Neuronal stem cell (in vitro differentiated cells): ENCODE results near the gene SMYD3.

Experiments
- DNase-seq: peaks from one replicate; pipeline ENCODE4 v3.0.0-alpha.2; 2013; ENCODE audit warnings: low spot score
- H2AFZ ChIP-seq: one replicate; pipeline ENCODE4 v1.6.1; 2013; ENCODE audit warnings: mild to moderate bottlenecking, low read length, inconsistent platforms
- H2AK5ac ChIP-seq: 2 replicates; pipeline ENCODE4 v1.6.1; 2013; ENCODE audit warnings: low read depth, mild to moderate bottlenecking, inconsistent platforms, low read length, moderate library complexity, mixed read lengths
- H2BK120ac ChIP-seq: 2 replicates; pipeline ENCODE4 v1.6.1; 2013; ENCODE audit warnings: low read depth, mild to moderate bottlenecking, inconsistent platforms, low read length, moderate library complexity, mixed read lengths
- H2BK12ac ChIP-seq: one replicate; pipeline ENCODE4 v1.6.1; 2013; ENCODE audit warnings: low read length, inconsistent platforms
- H2BK15ac ChIP-seq: 2 replicates; pipeline ENCODE4 v1.6.1; 2013; ENCODE audit warnings: mild to moderate bottlenecking, low read length, inconsistent platforms, mixed read lengths
- H2BK5ac ChIP-seq: one replicate; pipeline ENCODE4 v1.6.1; 2013; ENCODE audit warnings: inconsistent platforms, mild to moderate bottlenecking, low read length, moderate library complexity
- H3K14ac ChIP-seq: one replicate; pipeline ENCODE4 v1.6.1; 2013; ENCODE audit warnings: low read length, inconsistent platforms
- H3K18ac ChIP-seq: 2 replicates; pipeline ENCODE4 v1.6.1; 2013; ENCODE audit warnings: low read length, inconsistent platforms
- H3K23ac ChIP-seq: 2 replicates; pipeline ENCODE4 v1.6.1; 2013; ENCODE audit warnings: low read depth, mild to moderate bottlenecking, mixed read lengths, low read length, inconsistent platforms; ENCODE audit not compliant: poor library complexity
- H3K27ac ChIP-seq: replicated peaks from 3 replicates; pipeline ENCODE4 v1.5.1; 2013; ENCODE audit warnings: low read length, inconsistent platforms
- H3K27me3 ChIP-seq, 3 experiments: 2 replicates each; pipeline ENCODE4 v1.6.1; 2013; ENCODE audit warnings: low read length in 3 of 3, mild to moderate bottlenecking in 2 of 3, inconsistent platforms in 1 of 3, low read depth in 1 of 3, mixed read lengths in 1 of 3, moderate library complexity in 1 of 3; ENCODE audit not compliant: control insufficient read depth in 3 of 3, insufficient read depth in 3 of 3
- H3K36me3 ChIP-seq, 2 donors: replicated peaks in 1 of 2; 2 replicates each; pipeline ENCODE4 v1.6.1; 2013; ENCODE audit warnings: low read length in 2 of 2; ENCODE audit not compliant: control insufficient read depth in 2 of 2, insufficient read depth in 2 of 2
- H3K4ac ChIP-seq: 2 replicates; pipeline ENCODE4 v1.6.1; 2013; ENCODE audit warnings: inconsistent platforms, mild to moderate bottlenecking, low read length, moderate library complexity
- H3K4me1 ChIP-seq, 2 donors: 1 replicate in 1 of 2; 2 replicates in 1 of 2; pipeline ENCODE4 v1.6.1; 2013; ENCODE audit warnings: low read length in 2 of 2, low read depth in 1 of 2; ENCODE audit not compliant: control insufficient read depth in 2 of 2, insufficient read depth in 1 of 2
- H3K4me2 ChIP-seq: one replicate; pipeline ENCODE4 v1.6.1; 2013; ENCODE audit warnings: mild to moderate bottlenecking, low read length, inconsistent platforms; ENCODE audit not compliant: insufficient read depth, poor library complexity, severe bottlenecking
- H3K4me3 ChIP-seq, 2 donors: 2 replicates each; pipeline ENCODE4 v1.5.1; 2013; ENCODE audit warnings: low read length in 2 of 2, mild to moderate bottlenecking in 2 of 2, inconsistent platforms in 1 of 2, moderate library complexity in 1 of 2
- H3K79me1 ChIP-seq: one replicate; pipeline ENCODE4 v1.6.1; 2013; ENCODE audit warnings: low read depth, mild to moderate bottlenecking, inconsistent platforms, low read length, moderate library complexity
- H3K9ac ChIP-seq: one replicate; pipeline ENCODE4 v1.6.1; 2013; ENCODE audit warnings: mild to moderate bottlenecking, low read depth, low read length, inconsistent platforms; ENCODE audit not compliant: poor library complexity
- H3K9me3 ChIP-seq, 2 donors: replicated peaks in 1 of 2; 2 replicates each; pipeline versions ENCODE3 to v1.6.1; 2013; ENCODE audit warnings: low read length in 2 of 2, mild to moderate bottlenecking in 2 of 2, inconsistent platforms in 1 of 2, low read depth in 1 of 2, mixed read lengths in 1 of 2, moderate library complexity in 1 of 2; ENCODE audit not compliant: control insufficient read depth in 2 of 2, insufficient read depth in 1 of 2
- H4K8ac ChIP-seq: one replicate; pipeline ENCODE4 v1.6.1; 2013; ENCODE audit warnings: low read depth, mild to moderate bottlenecking, inconsistent platforms, low read length, moderate library complexity
- H4K91ac ChIP-seq: one replicate; pipeline ENCODE4 v1.6.1; 2013; ENCODE audit warnings: low read length, low read depth, mild to moderate bottlenecking, inconsistent platforms; ENCODE audit not compliant: poor library complexity
- WGBS, 2 donors: extraction: QIAGEN DNeasy Blood & Tissue Kit; methylation state at CpG; one replicate each; pipeline ENCODE4 v1.1.7; 2013; ENCODE audit warnings: missing lambda C conversion rate in 2 of 2, mixed read lengths in 1 of 2; ENCODE audit not compliant: insufficient read length in 2 of 2, insufficient replicate concordance in 1 of 2; ENCODE audit errors: extremely low coverage in 2 of 2; 5-methylcytosine and 5-hydroxymethylcytosine counted together

The SMYD3 gene

DNA sequence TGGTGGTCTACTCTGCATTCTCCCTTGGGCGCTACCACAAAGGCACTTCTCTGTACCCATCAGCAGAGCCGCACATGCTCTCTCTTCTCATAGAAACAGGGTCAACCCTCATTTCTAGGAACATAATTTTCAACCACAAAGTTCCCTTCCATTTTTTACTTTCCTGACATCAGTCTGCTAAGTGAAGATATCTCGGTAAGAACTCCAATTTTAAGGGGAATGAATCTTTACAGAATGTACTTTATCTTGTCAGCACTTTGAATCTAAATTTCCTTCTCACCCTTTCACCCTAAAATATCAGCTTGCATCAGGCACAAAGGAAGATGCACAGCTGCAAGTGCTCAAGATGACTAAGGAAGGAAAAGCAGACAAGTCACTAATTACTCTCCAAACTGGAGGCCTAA lies 545.9 kb downstream of the SMYD3 start:
- H3K4ac ChIP-seq = no peak overlapping the region
- DNase-seq = no peak

DNA sequence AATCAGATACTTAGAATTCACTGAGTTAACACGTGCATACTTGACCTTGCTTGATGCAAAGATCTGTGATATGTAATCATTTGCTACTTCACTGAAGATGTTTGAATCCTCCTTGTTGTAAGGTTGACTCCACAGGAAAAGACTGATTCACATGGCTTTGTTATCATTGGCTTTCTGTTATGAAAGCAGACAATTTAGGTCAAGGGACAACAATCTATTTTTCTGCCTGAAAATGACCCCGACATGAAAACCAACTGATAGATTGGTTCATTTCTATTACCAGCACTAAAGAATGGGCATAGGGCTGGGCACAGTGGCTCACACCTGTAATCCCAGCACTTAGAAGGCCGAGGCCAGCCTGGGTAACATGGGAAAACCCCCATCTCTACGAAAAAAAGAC lies 546.9 kb downstream of the SMYD3 start:
- no peak overlapping the region for H4K8ac ChIP-seq
- no peak overlapping the region for H2BK5ac ChIP-seq
- H3K14ac ChIP-seq = no peak overlapping the region
- H3K36me3 ChIP-seq = no peaks in the 10 kb centered on the region
- no peak overlapping the region for H2BK15ac ChIP-seq
- peaks cover 0 to 4% of the 10 kb centered on the region in 2 donors for H3K9me3 ChIP-seq
- no peaks in the 10 kb centered on the region for H3K27me3 ChIP-seq
- H3K79me1 ChIP-seq = no peaks in the 10 kb centered on the region
- WGBS, 2 donors = no CpG with 5 or more reads among the region's 4 CpGs
- H3K4ac ChIP-seq = no peak overlapping the region
- H3K18ac ChIP-seq = no peak overlapping the region
- H3K9ac ChIP-seq = no peak overlapping the region
- no peak overlapping the region for H2BK12ac ChIP-seq
- H2BK120ac ChIP-seq = no peak overlapping the region
- no peak overlapping the region for H2AK5ac ChIP-seq
- no peak for DNase-seq
- H2AFZ ChIP-seq = no peak overlapping the region
- no peak overlapping the region for H3K23ac ChIP-seq
- H3K4me3 ChIP-seq = no peak overlapping the region
- H3K4me2 ChIP-seq = no peak overlapping the region
- no peak overlapping the region for H3K27ac ChIP-seq
- H3K4me1 ChIP-seq = peaks cover 0 to 3% of the 10 kb centered on the region in 2 donors
- H4K91ac ChIP-seq = no peak overlapping the region

More for the DNA sequence above, 545.9 kb downstream of the SMYD3 start:
- Histone ChIP-seq H3K4me3 (no peak overlapping the region), H2BK12ac (no peak overlapping the region), H3K9ac (no peak overlapping the region), H3K79me1 (no peaks in the 10 kb centered on the region), H2BK120ac (no peak overlapping the region), H3K27ac (no peak overlapping the region), H3K18ac (no peak overlapping the region), H4K91ac (no peak overlapping the region), H4K8ac (no peak overlapping the region), H3K14ac (no peak overlapping the region), H2BK5ac (no peak overlapping the region), H3K27me3 (no peaks in the 10 kb centered on the region), H2AK5ac (no peak overlapping the region), H3K36me3 (no peaks in the 10 kb centered on the region), H2AFZ (no peak overlapping the region), H2BK15ac (no peak overlapping the region), H3K23ac (no peak overlapping the region), H3K4me1 (peaks cover 0 to 3% of the 10 kb centered on the region in 2 donors), H3K9me3 (peaks cover 0 to 4% of the 10 kb centered on the region in 2 donors), H3K4me2 (no peak overlapping the region)
- WGBS, 2 donors = no CpG with 5 or more reads among the region's 3 CpGs

DNA sequence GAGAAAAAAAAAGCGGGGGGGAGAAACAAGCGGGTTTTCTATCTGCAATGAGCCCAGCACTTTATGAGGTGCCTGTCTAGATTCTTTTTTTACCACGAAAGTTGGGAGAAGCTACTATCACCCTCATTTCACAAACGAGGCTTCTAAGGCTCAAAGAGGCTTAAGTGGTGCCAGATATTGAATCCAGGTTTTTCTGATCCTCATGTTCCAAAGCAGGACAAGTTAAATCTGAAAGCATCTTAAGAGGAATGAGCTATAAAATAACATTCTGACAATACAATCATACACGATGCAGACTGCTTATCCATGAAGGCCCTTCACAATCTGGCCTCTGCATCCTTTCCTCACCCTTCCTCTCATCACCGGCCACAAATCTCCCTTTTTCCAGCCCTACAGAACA lies 549.1 kb downstream of the SMYD3 start:
- H2BK120ac ChIP-seq = no peak overlapping the region
- H3K4me1 ChIP-seq = peaks cover 0 to 1% of the 10 kb centered on the region in 2 donors
- H3K4ac ChIP-seq = no peak overlapping the region
- H3K4me3 ChIP-seq = no peak overlapping the region
- H2AK5ac ChIP-seq = no peak overlapping the region
- no peak overlapping the region for H2AFZ ChIP-seq
- no peak overlapping the region for H2BK12ac ChIP-seq
- DNase-seq = no peak
- H3K9me3 ChIP-seq = peaks cover 0 to 4% of the 10 kb centered on the region in 2 donors
- no peak overlapping the region for H4K91ac ChIP-seq
- no peaks in the 10 kb centered on the region for H3K27me3 ChIP-seq
- no peak overlapping the region for H3K4me2 ChIP-seq
- no peak overlapping the region for H4K8ac ChIP-seq
- H2BK5ac ChIP-seq = no peak overlapping the region
- H3K79me1 ChIP-seq = no peaks in the 10 kb centered on the region
- no peak overlapping the region for H3K27ac ChIP-seq
- no peak overlapping the region for H3K23ac ChIP-seq
- H3K36me3 ChIP-seq = no peaks in the 10 kb centered on the region
- no CpG with 5 or more reads among the region's 6 CpGs for WGBS, 2 donors
- no peak overlapping the region for H3K9ac ChIP-seq
- H3K18ac ChIP-seq = no peak overlapping the region
- no peak overlapping the region for H2BK15ac ChIP-seq
- H3K14ac ChIP-seq = no peak overlapping the region

DNA sequence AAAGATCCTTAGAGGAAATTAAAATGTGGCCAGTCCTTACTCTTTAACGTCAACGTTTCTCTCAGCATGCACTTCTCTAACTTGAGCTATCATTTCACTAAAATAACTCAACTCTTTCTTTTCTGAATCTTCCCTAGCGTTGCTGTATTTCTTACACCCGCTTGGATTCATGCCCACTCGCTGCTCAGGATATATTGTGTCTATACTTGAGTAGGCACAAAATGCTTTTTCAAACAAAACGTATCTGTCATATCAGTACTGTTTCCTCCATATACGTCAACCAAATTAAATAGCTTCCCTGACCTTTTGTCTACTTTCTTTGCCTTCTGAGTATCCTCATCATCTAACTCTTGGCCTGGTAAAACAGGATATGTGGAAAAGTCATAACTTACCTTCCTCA lies 549.7 kb downstream of the SMYD3 start:
- DNase-seq = no peak
- no peak overlapping the region for H2BK15ac ChIP-seq
- no peak overlapping the region for H3K27ac ChIP-seq
- peaks cover 0 to 4% of the 10 kb centered on the region in 2 donors for H3K9me3 ChIP-seq
- H3K4me1 ChIP-seq = peaks cover 0 to 1% of the 10 kb centered on the region in 2 donors
- H3K23ac ChIP-seq = no peak overlapping the region
- H4K8ac ChIP-seq = no peak overlapping the region
- no peak overlapping the region for H3K4ac ChIP-seq
- H2BK12ac ChIP-seq = no peak overlapping the region
- no peaks in the 10 kb centered on the region for H3K79me1 ChIP-seq
- no peak overlapping the region for H3K9ac ChIP-seq
- H2AK5ac ChIP-seq = no peak overlapping the region
- no peaks in the 10 kb centered on the region for H3K27me3 ChIP-seq
- H3K18ac ChIP-seq = no peak overlapping the region
- H2AFZ ChIP-seq = no peak overlapping the region
- no peak overlapping the region for H3K4me3 ChIP-seq
- no CpG with 5 or more reads among the region's 7 CpGs for WGBS, 2 donors
- H4K91ac ChIP-seq = no peak overlapping the region
- H2BK120ac ChIP-seq = no peak overlapping the region
- H3K36me3 ChIP-seq = no peaks in the 10 kb centered on the region
- H3K4me2 ChIP-seq = no peak overlapping the region
- no peak overlapping the region for H2BK5ac ChIP-seq
- H3K14ac ChIP-seq = no peak overlapping the region
